GM18499 (cell line): ENCODE data around the gene ATP11B.

Experiments used
- ATAC-seq: cut with Tn5 transposase; IDR thresholded peaks from one replicate; pipeline ENCODE4 v1.9.1; 2021; ENCODE audit warnings: moderate number of reproducible peaks; ENCODE audit not compliant: insufficient read depth, unreplicated experiment

The ATP11B gene

DNA sequence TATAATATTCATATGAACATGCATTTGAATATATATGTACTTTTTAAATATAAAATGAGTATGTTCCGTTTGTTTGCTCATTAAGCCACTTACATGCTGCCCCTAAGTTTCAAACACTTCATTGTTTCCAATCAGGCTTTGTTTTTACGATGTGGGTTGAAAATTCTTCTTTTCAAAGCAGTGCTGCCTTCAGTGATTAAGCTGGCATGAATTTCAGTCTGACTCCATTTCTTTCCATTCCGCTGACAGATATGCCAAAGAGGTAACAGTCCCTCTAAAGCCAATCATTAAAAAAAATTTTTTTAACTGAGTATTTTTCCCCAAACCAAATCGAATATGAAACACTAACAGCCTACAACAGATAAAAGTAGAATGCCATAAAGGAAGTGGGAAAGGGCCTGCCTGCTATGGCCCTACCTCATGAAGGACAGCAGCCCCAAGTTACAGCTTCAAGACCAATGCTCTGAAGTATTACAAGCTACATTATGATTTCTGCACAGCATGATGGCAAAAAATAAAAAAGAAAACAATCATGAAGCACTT lies 147.0 kb downstream of the ATP11B start:
- no peak for ATAC-seq

DNA sequence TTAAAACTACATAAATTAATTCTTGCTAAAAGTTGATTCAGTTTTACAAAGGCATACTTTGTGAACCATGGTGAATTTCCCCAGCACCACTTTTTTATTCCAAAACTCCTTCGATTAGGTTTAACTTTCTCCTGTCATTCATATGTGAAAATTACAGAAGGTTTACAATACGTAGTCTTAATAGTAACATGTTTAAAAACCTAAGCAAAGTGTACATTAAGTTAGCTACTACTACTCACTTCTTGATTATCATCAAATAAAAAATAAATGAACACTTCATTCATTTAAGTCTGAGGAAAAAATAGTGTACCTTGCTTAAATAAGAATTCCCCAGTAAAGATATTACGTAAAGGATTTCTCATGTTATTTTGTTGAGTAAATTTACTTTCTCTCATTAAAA lies 148.4 kb downstream of the ATP11B start:
- no peak for ATAC-seq

DNA sequence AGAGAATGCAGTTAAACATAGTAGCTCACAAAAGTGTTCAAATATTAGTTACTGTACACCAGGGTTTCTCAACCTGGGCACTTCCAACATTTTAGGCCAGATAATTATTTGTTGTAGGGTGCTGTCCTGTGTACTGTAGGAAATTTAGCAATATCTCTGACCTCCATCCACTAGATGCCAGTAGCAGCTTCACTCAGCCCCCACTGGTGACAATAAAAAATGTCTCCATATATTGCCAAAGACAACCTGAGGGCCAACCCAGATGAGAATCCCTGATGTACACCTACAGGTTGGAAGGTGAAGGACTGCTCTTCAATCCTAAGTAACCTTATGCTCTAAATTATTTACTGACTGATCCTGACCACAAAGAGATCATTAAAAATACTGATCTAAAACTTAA lies 154.6 kb downstream of the ATP11B start:
- ATAC-seq, result no peak

DNA sequence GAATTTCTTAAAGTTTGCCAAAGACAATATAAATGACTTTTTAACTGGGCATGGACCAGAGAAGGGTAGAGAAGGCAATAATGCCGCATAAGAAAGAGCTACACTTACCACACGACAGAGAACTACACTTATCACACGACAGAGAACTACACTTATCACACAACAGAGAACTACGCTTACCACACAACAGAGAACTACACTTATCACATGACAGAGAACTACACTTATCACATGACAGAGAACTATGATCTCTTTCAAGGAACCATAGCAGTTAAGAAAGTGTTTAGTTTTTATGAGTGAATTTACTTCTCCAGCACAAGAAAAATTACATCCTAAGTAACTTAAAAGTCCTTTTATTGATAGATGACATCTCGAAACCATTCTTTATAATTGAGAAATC lies 155.0 kb downstream of the ATP11B start:
- no peak for ATAC-seq

DNA sequence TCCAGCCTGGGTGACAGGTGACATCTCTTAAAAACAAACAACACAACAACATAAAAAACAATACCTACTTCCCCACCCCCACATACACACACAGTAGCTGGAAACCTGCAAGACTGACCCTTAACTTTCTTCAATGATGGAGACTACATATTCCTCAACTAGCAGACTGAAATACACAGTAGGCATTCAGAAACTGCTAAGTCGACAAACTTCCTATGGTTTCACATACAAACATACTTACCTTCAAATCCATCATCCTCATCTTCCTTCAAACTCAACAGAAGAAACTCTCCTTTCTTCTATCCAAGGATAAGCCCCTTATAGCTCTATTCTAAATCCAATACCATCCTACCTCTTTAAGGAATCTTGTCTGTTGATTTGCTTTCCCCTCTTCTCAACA lies 156.4 kb downstream of the ATP11B start:
- no peak for ATAC-seq

DNA sequence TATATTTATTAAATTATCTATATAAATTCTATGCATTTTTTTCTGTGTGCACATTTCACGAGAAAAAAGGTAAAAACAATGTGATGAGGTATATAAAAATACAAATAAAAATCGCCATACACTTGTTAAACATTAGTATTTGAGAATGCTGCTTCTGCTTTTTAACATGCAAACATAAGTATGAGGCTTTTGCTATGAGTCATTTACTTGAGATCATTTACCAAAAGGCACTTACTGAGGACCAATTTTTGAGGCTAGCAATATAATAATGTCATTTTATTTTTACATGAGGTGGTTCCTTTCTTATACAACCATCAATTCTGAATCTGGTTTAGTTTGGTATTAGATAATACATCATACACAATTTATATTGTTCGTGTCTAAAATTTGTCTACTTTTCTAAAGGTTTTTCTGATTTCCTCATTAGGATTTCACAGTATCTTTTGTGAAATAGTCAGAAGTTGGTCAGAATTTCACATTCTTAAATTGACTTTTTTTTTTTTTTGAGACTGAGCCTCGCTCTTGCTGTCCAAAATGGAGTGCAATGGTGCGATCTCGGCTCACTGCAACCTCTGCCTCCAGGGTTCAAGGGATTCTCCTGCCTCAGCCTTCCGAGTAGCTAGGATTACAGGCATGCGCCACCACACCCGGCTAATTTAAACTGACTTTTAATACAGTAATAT lies 161.4 kb downstream of the ATP11B start:
- peak; percentile 86 for ATAC-seq

DNA sequence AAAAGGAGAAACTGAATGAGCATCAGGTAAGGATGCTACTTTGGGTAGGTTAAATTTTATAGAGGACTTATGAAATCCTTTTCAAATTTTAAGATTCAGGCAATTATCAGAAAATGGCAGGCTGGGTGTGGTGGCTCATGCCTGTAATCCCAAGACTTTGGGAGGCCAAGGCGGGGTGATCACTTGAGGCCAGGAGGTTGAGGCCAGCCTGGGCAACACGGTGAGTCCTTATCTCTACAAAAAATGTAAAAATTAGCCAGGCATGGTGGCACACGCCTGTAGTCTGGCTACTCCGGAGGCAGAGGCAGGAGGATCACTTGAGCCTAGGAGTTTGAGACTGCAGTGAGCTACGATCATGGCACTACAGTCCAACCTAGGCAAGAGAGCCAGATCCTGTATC lies 163.9 kb downstream of the ATP11B start:
- no peak for ATAC-seq

DNA sequence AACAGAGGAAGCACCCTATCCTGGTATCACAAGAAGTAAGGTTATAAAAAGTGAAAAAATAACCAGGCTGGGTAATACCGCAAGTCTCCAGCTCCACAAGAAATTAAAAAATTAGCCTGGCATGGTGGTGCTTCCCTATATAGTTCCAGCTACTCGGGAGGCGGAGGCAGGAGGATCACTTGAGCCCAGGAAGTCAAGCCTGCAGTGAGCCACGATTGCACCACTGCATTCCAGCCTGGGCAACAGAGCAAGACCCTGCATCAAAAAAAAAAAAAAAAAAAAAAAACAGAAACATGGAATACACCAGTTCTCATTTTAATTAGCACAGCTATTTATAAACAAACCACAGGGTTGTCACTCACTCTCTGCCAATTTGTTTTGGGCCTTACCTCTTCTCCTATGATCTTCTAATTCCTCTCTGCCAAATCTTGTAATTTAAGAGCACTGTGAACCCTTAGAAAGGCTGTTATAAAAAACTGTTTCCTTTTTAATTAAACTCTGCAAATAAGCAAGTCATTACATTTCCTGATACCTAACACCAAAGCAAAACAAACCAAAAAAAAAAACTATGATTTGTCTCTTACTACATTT lies 164.5 kb downstream of the ATP11B start:
- no peak for ATAC-seq

DNA sequence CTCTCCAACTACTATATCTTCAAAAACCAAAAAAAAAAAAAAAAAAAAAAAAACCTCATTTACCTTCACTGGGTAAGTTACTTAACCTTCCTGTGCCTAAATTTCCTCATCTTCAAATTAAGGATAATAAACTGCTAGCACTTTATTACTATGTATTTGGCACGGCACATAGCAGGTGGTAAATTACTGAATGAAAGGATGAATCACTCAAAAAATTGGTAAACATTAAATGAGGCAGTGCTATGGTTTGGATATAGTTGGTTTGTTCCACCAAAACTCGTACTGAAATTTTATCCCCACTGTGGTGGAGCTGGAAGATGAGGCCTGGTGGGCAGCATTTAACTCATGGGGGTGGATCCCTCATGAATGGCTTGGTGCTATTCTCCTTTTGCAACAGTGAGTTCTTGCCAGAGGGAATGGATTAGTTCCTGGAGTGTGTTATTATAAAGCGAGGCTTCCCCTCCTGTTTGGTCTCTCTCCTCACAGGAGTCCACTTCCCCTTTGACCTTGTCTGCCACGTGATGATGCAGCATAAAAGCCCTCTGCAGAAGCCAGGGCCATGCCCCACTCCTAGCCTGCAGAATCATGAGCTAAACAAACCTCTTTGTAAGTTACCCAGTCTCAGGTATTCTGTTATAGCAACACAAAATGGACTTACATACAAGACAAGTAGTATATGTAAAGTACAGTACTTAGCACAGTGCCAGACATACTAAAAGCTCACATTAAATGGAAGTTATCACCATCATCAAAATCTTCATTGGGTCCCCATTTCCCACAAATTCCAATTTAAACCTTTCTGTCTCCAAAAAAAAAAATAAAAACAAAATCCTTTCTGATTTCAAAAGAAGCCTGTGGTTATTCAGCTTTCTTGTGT lies 166.4 kb downstream of the ATP11B start:
- no peak for ATAC-seq

DNA sequence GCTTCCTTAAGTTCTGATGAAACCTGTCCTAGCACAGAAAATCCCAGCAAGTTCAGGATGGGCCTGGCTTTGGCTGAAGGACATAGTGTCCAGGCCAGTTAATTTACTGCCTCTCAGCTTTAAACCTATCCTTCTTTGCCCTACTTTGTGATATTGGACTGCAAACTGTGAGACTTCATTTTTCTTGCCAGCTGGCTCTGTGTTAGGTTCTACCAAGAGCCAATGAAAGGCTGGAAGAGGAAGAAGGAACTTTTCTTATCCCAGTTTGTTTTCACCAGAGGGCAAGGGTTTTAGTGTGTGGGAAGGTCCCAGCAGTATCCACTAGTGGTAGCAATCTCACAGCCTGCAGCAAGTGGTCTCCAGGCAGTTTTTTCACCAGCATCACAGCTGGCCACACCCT lies 168.9 kb downstream of the ATP11B start:
- ATAC-seq, result no peak

DNA sequence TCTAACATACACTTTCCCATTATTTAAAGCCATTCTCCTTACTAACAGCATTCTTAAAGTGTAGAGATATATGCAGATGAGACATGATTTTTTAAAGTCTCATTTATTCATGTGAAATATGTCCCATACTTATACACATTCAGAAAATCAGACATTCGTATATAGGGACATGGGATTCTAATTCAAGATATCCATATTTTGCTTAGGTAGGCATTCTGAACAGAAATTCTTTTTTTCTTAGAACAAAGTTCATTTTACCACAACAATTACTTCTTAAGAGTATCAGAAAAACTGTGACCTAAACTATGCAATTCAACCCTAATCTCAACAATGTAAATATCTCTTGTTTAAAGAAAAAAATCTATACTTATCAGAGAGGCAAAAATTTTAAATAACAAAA lies 170.9 kb downstream of the ATP11B start:
- no peak for ATAC-seq

DNA sequence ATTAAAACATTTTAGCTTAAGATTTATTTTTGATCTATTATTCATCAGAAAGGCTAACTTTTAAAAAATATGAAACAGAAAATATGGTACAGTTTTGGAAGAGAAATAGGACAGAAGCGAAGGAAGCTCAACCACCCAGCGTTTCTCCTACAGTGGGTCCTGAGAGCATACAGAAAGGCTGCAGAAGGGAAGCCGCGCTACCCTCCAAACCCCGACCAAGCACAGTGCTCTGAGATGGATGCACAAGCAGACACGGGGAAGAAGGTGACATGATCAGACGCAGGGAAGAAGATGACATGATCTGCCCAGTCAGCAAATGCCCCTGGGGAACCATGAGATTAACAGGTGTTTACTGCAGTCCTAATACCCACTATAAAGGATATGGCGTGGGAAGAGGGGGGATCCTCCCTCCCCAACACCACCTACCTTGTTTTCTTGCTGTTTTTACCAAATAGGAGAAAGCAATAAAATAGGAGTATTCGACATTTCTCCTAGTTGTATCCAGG lies 172.6 kb downstream of the ATP11B start:
- no peak for ATAC-seq

DNA sequence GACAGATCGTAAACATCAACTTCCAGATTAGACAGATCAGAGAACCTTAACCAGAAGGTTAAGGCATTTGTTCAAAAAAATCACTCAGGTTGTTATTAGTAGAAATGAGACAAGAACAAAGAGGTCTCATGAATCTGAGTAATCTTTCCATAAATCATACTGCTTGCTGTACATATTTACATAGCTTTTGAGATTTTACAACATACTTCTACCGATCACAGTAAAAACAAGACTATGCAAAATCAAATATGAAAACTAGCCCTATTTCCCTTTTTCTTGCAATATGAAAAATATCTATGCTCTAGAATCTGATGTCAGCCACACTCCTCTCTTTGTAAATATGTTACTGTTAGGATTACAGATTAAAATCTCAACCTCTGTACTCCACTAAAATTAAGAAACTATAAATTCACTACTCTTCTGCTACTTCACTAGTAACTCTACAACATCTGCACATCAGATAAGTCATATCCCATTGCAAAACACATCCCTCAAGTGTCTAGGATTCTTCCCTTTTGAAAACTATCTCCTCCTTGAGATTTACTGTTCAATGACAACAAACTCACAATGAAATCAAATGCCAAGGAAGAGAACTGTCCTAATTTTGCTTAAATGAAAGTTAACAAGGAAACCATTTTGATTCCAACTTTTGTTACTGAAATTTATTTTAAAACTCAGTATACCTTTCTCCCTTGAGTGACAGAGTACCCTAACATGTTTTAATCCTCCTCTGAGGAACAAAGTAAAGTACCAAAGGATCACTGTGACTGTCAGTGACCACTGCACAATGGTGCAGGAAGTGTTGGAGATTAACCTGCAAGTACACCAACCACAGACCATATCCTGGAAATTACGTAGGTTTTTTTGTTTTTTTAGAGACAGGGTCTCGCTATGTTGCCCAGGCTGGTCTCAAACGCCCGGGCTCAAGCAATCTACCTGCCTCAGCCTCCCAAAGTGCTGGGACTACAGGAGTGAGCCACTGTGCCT lies 174.2 kb downstream of the ATP11B start:
- peak; percentile 73 for ATAC-seq

DNA sequence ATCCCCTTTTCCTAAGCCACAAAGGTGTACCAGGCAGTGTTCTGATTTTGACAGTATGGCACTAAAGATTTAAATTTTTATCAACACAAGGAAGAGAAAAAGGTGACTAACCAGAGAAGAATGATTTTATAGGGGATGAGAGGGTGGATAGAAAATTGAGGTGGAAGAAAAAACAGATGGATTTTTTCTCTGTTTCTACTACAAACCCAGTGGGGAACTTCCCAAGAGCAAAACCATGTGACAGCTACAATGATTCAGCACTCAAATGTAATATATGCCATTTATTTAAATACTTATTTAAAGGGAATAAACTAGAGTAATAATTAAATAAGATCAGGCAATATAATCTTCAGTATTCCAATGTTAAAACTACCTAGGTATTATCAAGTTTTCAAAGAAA lies 176.0 kb downstream of the ATP11B start:
- ATAC-seq, result no peak

DNA sequence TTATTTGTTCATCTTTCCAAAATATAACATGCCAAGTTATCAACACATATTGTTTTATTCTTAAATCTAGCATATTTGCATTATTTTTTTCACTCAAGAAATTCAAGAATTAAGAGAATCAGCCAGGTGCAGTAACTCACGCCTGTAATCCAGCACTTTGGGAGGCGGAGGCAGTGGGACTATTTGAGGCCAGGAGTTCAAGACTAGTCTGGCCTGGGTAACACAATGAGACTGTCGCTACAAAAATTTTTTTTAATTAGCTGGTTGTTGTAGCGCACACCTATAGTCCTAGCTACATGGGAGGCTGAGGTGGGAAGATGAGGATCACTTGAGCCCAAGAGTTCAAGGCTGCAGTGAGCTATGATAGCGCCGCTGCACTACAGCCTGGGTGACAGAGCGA lies 176.5 kb downstream of the ATP11B start:
- ATAC-seq, result no peak

DNA sequence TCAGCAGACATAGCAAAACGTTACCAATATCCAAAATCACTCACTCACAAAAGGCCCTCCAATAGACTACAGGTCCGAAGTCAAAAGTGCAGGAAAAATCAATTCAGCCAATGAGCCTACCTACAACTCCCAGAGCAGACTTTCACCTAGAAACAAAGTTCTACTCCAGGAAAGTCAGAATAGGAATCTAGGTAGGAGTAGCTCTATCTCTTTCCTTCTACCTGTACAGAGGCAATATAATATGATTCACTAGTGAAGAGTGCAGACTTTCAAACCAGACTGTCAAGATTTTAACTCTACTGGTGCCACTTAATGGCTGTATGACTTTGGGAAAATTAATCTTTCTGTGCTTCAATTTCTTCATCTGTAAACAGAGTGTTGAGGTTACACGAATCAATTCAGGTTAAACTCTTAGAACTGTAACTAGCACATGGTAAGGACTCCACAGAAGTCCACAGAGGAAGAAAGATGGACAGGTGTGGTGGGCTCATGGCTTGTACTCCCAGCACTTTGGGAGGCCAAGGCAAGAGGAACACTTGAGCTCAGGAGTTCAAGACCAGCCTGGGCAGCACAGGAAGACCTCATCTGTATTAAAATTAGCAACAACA lies 177.6 kb downstream of the ATP11B start:
- no peak for ATAC-seq
